ENCODE data around the gene IL3. TPM values are rescaled to one million over a fixed set of nuclear protein-coding genes. Genes with fewer than 3 reads are reported as not detected.

IL3 gene
- total and polyA plus RNA-seq, 2 experiments from 2014 or later: not detected

DNA sequence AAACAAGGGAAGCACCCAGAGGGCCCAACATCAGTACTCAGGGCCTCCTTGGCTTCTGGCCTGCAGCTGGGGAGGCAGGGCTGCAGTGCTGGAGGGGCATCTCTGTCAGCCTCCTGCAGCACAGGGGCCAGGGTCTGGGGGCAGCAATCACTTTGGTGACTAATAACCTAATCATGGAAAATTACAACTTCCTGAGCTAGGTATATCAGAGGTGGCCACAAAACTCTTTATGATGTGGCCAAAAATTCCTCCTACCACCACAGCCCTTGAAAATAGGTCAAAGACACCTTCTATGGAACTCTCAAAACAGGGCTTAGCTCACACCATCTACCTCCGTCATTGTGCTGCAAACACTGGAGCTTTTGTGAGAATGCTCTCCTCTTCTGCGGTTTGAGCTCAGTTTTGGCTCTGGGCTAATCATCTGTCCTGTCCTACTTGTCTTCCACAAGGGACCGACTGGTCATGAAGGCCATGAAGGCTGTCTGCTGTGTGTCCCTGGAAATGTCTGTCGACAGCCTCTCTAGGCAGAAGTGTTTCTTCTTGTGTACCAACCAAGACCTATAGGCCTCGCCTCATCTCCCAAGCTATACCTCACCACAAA lies 41.7 kb downstream of the IL3 start:
- no peak overlapping the region for H3K4me2 ChIP-seq (ENCODE audit: unreplicated experiment)
- H3F3A ChIP-seq (ENCODE audit: insufficient read depth): peaks cover 28% of the 10 kb centered on the region
- no peak overlapping the region for H3K4me3 ChIP-seq
- H3K9me2 ChIP-seq (ENCODE audit: insufficient read depth): no peaks in the 10 kb centered on the region
- no peaks in the 10 kb centered on the region for H3K36me3 ChIP-seq (ENCODE audit: low read depth)
- peaks cover 55% of the 10 kb centered on the region for H3K4me1 ChIP-seq (ENCODE audit: insufficient read depth)
- H3K9ac ChIP-seq: no peak overlapping the region
- H2AFZ ChIP-seq: no peak overlapping the region
- in situ Hi-C loops (cut with MboI): no loop called here
- no peak for DNase-seq
- H3K27me3 ChIP-seq (replicated peaks; ENCODE audit: insufficient read depth): no peaks in the 10 kb centered on the region
- 98 to 99% methylated on average over 5 of the region's 5 CpGs for WGBS, 2 experiments (ENCODE audit: low coverage in 1 of 2, low lambda C conversion rate in 2 of 2, missing lambda C conversion rate in 2 of 2)
- TF ChIP-seq EZH2phosphoT487 (IDR thresholded peaks at IDR 0.05; ENCODE audit: insufficient read depth, low read depth): no peak
- no peak for TF ChIP-seq EZH2 (IDR thresholded peaks at IDR 0.05; ENCODE audit: insufficient read depth, poor library complexity, severe bottlenecking)
- no peak overlapping the region for H3K27ac ChIP-seq
- H3K79me2 ChIP-seq (ENCODE audit: insufficient read depth): no peaks in the 10 kb centered on the region
- H4K20me1 ChIP-seq (ENCODE audit: insufficient read depth): no peaks in the 10 kb centered on the region
- no peaks in the 10 kb centered on the region for H3K9me3 ChIP-seq (ENCODE audit: low read depth)

DNA sequence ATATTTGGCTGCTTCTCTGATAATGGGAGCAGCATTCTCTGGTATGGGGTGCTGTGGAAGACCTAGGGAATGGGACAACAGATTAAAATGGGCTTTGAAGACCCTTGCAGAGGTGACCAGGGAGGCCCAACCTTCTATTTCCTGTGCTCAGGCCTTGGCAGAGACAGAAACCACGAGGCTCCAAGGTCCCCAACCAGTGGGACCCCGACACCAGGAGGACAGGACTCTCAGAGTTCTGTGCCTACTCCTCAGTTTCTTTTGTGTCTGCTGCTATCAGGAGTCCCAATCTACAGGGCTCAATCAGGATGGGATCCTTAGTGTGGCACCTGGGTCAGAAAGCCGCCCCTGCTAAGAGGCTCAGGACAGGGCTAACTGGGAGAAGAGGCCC lies 42.5 kb downstream of the IL3 start:
- no peaks in the 10 kb centered on the region for H3K79me2 ChIP-seq (ENCODE audit: insufficient read depth)
- H3K4me2 ChIP-seq (ENCODE audit: unreplicated experiment): peak overlapping the region; percentile 43
- H3K27me3 ChIP-seq (replicated peaks; ENCODE audit: insufficient read depth): no peaks in the 10 kb centered on the region
- TF ChIP-seq EZH2phosphoT487 (IDR thresholded peaks at IDR 0.05; ENCODE audit: insufficient read depth, low read depth) (no peak), EZH2 (IDR thresholded peaks at IDR 0.05; ENCODE audit: insufficient read depth, poor library complexity, severe bottlenecking) (no peak)
- no peak overlapping the region for H2AFZ ChIP-seq
- H3K27ac ChIP-seq: peak overlapping the region; percentile 79
- H3K9me2 ChIP-seq (ENCODE audit: insufficient read depth): no peaks in the 10 kb centered on the region
- H3F3A ChIP-seq (ENCODE audit: insufficient read depth): peaks cover 28% of the 10 kb centered on the region
- no peak for DNase-seq
- 95 to 97% methylated on average over 3 of the region's 3 CpGs for WGBS, 2 experiments (ENCODE audit: low coverage in 1 of 2, low lambda C conversion rate in 2 of 2, missing lambda C conversion rate in 2 of 2)
- no peak overlapping the region for H3K4me3 ChIP-seq
- H3K9ac ChIP-seq: peak overlapping the region; percentile 51
- in situ Hi-C loops (cut with MboI): no loop called here
- H3K9me3 ChIP-seq (ENCODE audit: low read depth): no peaks in the 10 kb centered on the region
- no peaks in the 10 kb centered on the region for H3K36me3 ChIP-seq (ENCODE audit: low read depth)
- peaks cover 50% of the 10 kb centered on the region for H3K4me1 ChIP-seq (ENCODE audit: insufficient read depth)
- no peaks in the 10 kb centered on the region for H4K20me1 ChIP-seq (ENCODE audit: insufficient read depth)

DNA sequence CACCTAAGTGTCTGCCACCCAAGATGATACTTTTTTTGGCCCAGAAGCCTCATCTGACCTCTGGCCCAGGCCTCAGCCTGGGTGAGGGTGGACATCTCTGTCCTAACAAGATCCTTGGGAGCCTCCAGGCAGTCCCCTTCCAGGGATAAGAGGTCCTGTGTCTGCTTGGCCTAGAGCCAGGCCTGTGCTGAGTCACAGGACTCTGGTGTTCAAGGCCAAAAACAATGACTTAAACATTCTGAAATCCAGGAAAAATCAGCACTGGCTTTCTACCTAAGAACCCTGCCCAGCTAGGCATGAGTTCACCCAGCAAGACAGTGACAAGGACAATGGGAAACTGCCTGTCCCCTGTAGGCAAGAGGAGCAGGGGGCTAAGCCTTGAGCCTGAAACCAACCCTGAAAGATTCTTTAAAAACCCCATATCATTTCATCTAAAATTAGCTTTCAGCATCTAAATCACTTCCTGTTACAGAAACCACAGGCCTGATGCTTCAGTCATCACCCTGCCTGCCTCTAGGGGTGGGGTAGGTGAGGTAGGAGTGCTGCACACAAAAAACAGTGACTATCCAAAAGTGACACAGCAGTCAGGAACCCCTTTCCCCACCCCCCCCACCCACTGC lies 43.0 kb downstream of the IL3 start:
- Histone ChIP-seq H3K9me3 (ENCODE audit: low read depth) (no peaks in the 10 kb centered on the region), H2AFZ (peak overlapping the region; percentile 20; the same call in 1 of the 2 replicates), H3K9me2 (ENCODE audit: insufficient read depth) (no peaks in the 10 kb centered on the region), H3K4me3 (no peak overlapping the region), H3K27ac (peak overlapping the region; percentile 79), H3K27me3 (replicated peaks; ENCODE audit: insufficient read depth) (no peaks in the 10 kb centered on the region), H3K4me1 (ENCODE audit: insufficient read depth) (peaks cover 45% of the 10 kb centered on the region), H3F3A (ENCODE audit: insufficient read depth) (peaks cover 24% of the 10 kb centered on the region), H3K9ac (peak overlapping the region; percentile 51), H3K79me2 (ENCODE audit: insufficient read depth) (no peaks in the 10 kb centered on the region), H3K4me2 (ENCODE audit: unreplicated experiment) (peak overlapping the region; percentile 43), H4K20me1 (ENCODE audit: insufficient read depth) (no peaks in the 10 kb centered on the region), H3K36me3 (ENCODE audit: low read depth) (no peaks in the 10 kb centered on the region)
- peak; percentile 96 for DNase-seq
- in situ Hi-C loops (cut with MboI): no loop called here
- no peak for TF ChIP-seq EZH2 (IDR thresholded peaks at IDR 0.05; ENCODE audit: insufficient read depth, poor library complexity, severe bottlenecking)
- 0 out of 2 replicates have a peak, but pooled peaks have one; percentile 40 for TF ChIP-seq EZH2phosphoT487 (IDR thresholded peaks at IDR 0.05; ENCODE audit: insufficient read depth, low read depth)

GRCh38 chr5:132103969-132104391 lies 43.5 kb downstream of the IL3 start:
- WGBS, 2 experiments (ENCODE audit: low coverage in 1 of 2, low lambda C conversion rate in 2 of 2, missing lambda C conversion rate in 2 of 2): 70 to 86% methylated on average over 6 of the region's 6 CpGs
- peaks cover 18% of the 10 kb centered on the region for H3F3A ChIP-seq (ENCODE audit: insufficient read depth)
- H3K4me3 ChIP-seq: no peak overlapping the region
- in situ Hi-C loops (cut with MboI): no loop called here
- H3K4me1 ChIP-seq (ENCODE audit: insufficient read depth): peaks cover 40% of the 10 kb centered on the region
- no peaks in the 10 kb centered on the region for H3K36me3 ChIP-seq (ENCODE audit: low read depth)
- no peaks in the 10 kb centered on the region for H3K9me2 ChIP-seq (ENCODE audit: insufficient read depth)
- H3K4me2 ChIP-seq (ENCODE audit: unreplicated experiment): peak overlapping the region; percentile 43
- no peaks in the 10 kb centered on the region for H3K9me3 ChIP-seq (ENCODE audit: low read depth)
- no peaks in the 10 kb centered on the region for H4K20me1 ChIP-seq (ENCODE audit: insufficient read depth)
- H3K79me2 ChIP-seq (ENCODE audit: insufficient read depth): no peaks in the 10 kb centered on the region
- DNase-seq: peak; percentile 27
- peak overlapping the region; percentile 79 for H3K27ac ChIP-seq
- TF ChIP-seq EZH2 (IDR thresholded peaks at IDR 0.05; ENCODE audit: insufficient read depth, poor library complexity, severe bottlenecking) (no peak), EZH2phosphoT487 (IDR thresholded peaks at IDR 0.05; ENCODE audit: insufficient read depth, low read depth) (no peak)
- no peaks in the 10 kb centered on the region for H3K27me3 ChIP-seq (replicated peaks; ENCODE audit: insufficient read depth)
- H3K9ac ChIP-seq: peak overlapping the region; percentile 19
- no peak overlapping the region for H2AFZ ChIP-seq
